HepG2 (cell line): ENCODE results near the gene LBX2. TPM values are rescaled to one million over a fixed set of nuclear protein-coding genes. Genes with fewer than 3 reads are reported as not detected.
A peak's percentile ranks its signal among the peaks of the same experiment; 100 is the strongest.

Source experiments
- ERF ChIP-seq: IDR thresholded peaks from 2 replicates; pipeline ENCODE4 v1.6.1; 2018; ENCODE audit warnings: missing biosample characterization, missing genetic modification reagents
- FLYWCH1 ChIP-seq: sonication (generic); formaldehyde crosslinking; IDR thresholded peaks from 2 replicates; pipeline ENCODE4 v1.8.1; 2023; ENCODE audit warnings: mild to moderate bottlenecking, missing genetic modification reagents
- FOXA1 ChIP-seq, 2 experiments: fragments of 450-650 bp in 1 of 2; sonication (generic) in 1 of 2; formaldehyde crosslinking in 1 of 2; IDR thresholded peaks; 2 replicates each; pipeline versions ENCODE4 v1.4.0 to v1.6.1; 2016 to 2020; ENCODE audit warnings: missing genetic modification reagents in 1 of 2
- HES4 ChIP-seq: sonication (generic); formaldehyde crosslinking; IDR thresholded peaks from 2 replicates; pipeline ENCODE4 v1.9.0; 2021; ENCODE audit warnings: mild to moderate bottlenecking, missing genetic modification reagents, borderline replicate concordance
- KDM3A ChIP-seq: IDR thresholded peaks from 2 replicates; pipeline ENCODE4 v1.6.1; 2018; ENCODE audit warnings: low read depth, missing compliant biosample characterization
- KDM4B ChIP-seq: sonication (generic); formaldehyde crosslinking; IDR thresholded peaks from 2 replicates; pipeline ENCODE4 v1.4.0; 2020; ENCODE audit warnings: missing genetic modification reagents
- LCORL ChIP-seq, 2 experiments: fragments of 450-650 bp in 1 of 2; sonication (generic) in 1 of 2; formaldehyde crosslinking in 1 of 2; IDR thresholded peaks; 2 replicates each; pipeline versions ENCODE4 v1.5.0 to v1.6.1; 2017 to 2020; ENCODE audit warnings: antibody characterized with exemption in 1 of 2, missing genetic modification reagents in 1 of 2
- MAZ ChIP-seq, 2 experiments: sonication (generic) in 1 of 2; formaldehyde crosslinking in 1 of 2; IDR thresholded peaks; 2 replicates each; pipeline versions ENCODE4 v1.5.0 to v1.6.1; 2012 to 2020; ENCODE audit warnings: low read depth in 2 of 2, mild to moderate bottlenecking in 2 of 2, borderline replicate concordance in 1 of 2, improper control_type of control experiment in 1 of 2, low read length in 1 of 2, missing genetic modification reagents in 1 of 2, moderate library complexity in 1 of 2
- TCF7 ChIP-seq: sonication (generic); IDR thresholded peaks from 2 replicates; pipeline ENCODE4 v1.6.1; 2016; ENCODE audit warnings: antibody characterized with exemption, low read depth
- TMF1 ChIP-seq: sonication (generic); formaldehyde crosslinking; IDR thresholded peaks from 2 replicates; pipeline ENCODE4 v1.8.1; 2022; ENCODE audit warnings: low read depth, missing genetic modification reagents
- ZFY ChIP-seq: sonication (generic); formaldehyde crosslinking; IDR thresholded peaks from 2 replicates; pipeline ENCODE4 v1.4.0; 2020; ENCODE audit warnings: missing genetic modification reagents
- ZMAT3 ChIP-seq: sonication (generic); formaldehyde crosslinking; conservative IDR thresholded peaks from 2 replicates; pipeline ENCODE4 v1.7.0; 2021; ENCODE audit warnings: missing genetic modification reagents
- ZMYM2 ChIP-seq: sonication (generic); formaldehyde crosslinking; IDR thresholded peaks from 2 replicates; pipeline ENCODE4 v1.8.0; 2022; ENCODE audit warnings: mild to moderate bottlenecking, missing genetic modification reagents
- ZNF329 ChIP-seq: sonication (generic); formaldehyde crosslinking; IDR thresholded peaks from 2 replicates; pipeline ENCODE4 v1.9.0; 2021; ENCODE audit warnings: low read depth, mild to moderate bottlenecking, missing genetic modification reagents
- ZNF761 ChIP-seq: sonication (generic); formaldehyde crosslinking; conservative IDR thresholded peaks from 2 replicates; pipeline ENCODE4 v1.4.0; 2020; ENCODE audit warnings: mild to moderate bottlenecking, missing genetic modification reagents
- polyA plus RNA-seq, 8 experiments: library from polyadenylated mRNA; depleted of rRNA in 3 of 8; stranded (reverse) in 7 of 8; unstranded in 1 of 8; fragments of >200 nt; fragmentation: Illumina TruSeq in 4 of 8; extraction: Trizol in 4 of 8; gene quantifications; 2 replicates each; pipeline versions ENCODE4 v1.2.1 to v1.2.3, GENCODE V29; 2011 to 2016; ENCODE audit warnings: low read depth in 4 of 8, missing spikeins in 1 of 8, mixed read lengths in 1 of 8; ENCODE audit not compliant: insufficient read depth in 1 of 8
- total RNA-seq, 5 experiments: library from RNA; depleted of rRNA; stranded (reverse); fragments of >200 nt; fragmentation: Illumina TruSeq; extraction: Trizol; gene quantifications; 2 replicates each; pipeline ENCODE4 v1.2.3, GENCODE V29; 2016; ENCODE audit warnings: low read depth in 1 of 5
- TF ChIP-seq, protein P1 (sequence below): sonication (generic); formaldehyde crosslinking; IDR thresholded peaks from 2 replicates; pipeline ENCODE4 v1.8.1; 2023; ENCODE audit warnings: mild to moderate bottlenecking, missing genetic modification reagents
- TF ChIP-seq, protein P2 (sequence below): IDR thresholded peaks from 2 replicates; pipeline ENCODE4 v1.6.1; 2016; ENCODE audit warnings: mild to moderate bottlenecking
- TF ChIP-seq, protein P3 (sequence below), 2 experiments: sonication (generic) in 1 of 2; formaldehyde crosslinking in 1 of 2; IDR thresholded peaks; 2 replicates each; pipeline versions ENCODE4 v1.4.0 to v1.6.1; 2016 to 2020; ENCODE audit warnings: borderline replicate concordance in 1 of 2, low read depth in 1 of 2, mild to moderate bottlenecking in 1 of 2, missing genetic modification reagents in 1 of 2
- TF ChIP-seq, protein P4 (sequence below): sonication (generic); formaldehyde crosslinking; IDR thresholded peaks from 2 replicates; pipeline ENCODE4 v1.4.0; 2020; ENCODE audit warnings: missing genetic modification reagents

Gene LBX2
- total and polyA plus RNA-seq, 2 of the 13 experiments (the other 11 are each of a cell fraction or from before 2014, with no cell fraction given), result 6.4 to 8.1 TPM

DNA sequence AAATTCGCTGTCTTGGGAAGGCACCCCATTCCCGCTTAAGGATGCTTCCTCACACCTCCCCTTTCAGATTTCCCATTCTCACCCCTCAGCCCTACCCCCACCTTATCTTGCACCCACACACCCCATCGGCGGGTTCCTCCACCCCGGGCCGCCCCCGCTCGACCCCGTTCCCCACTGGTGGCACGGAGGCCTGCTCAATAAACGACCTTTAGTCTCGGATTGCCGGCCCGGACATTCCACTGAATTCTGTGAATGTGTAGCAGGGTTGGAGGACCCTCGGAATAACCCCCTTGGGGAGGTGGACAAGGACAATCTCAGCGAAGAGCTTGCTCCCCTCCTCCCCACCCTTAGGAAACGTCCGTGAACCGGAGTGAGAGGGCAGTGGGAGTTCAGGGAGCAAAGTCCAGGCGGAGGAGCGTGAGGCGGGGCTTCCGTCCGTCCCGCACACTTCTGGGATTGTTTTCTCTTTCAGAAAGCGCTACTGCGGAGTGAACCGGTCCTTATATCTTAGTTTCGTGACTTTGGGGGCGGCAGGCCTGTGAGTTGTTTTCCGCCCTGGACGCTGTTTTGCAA lies 2.8 kb upstream of the LBX2 start (continued):
- TF ChIP-seq KDM3A (CRISPR knock-in tag) (0 out of 2 replicates have a peak, but pooled peaks have one; percentile 14), ZNF329 (CRISPR knock-in tag) (no peak), ZNF761 (CRISPR knock-in tag) (peak; percentile 23; the same call in 1 of the 2 replicates), ZMYM2 (no peak), ZMAT3 (0 out of 2 replicates have a peak, but pooled peaks have one; percentile 63), ZFY (peak; percentile 39), TMF1 (0 out of 2 replicates have a peak, but pooled peaks have one; percentile 1), TCF7 (0 out of 2 replicates have a peak, but pooled peaks have one; percentile 11), KDM4B (CRISPR knock-in tag) (no peak), FOXA1 (IDR thresholded peaks at IDR 0.05) (no peak), FOXA1 (CRISPR knock-in tag; IDR thresholded peaks at IDR 0.05) (peak; percentile 30; the same call in 1 of the 2 replicates), ERF (peak; percentile 66; the same call in 1 of the 2 replicates), FLYWCH1 (CRISPR knock-in tag) (0 out of 2 replicates have a peak, but pooled peaks have one; percentile 72), HES4 (CRISPR knock-in tag) (no peak; the same call in 1 of the 2 replicates), MAZ (IDR thresholded peaks at IDR 0.05; ENCODE audit: borderline replicate concordance, low read depth, low read length) (peak; percentile 82; the same call in 1 of the 2 replicates), MAZ (CRISPR knock-in tag; IDR thresholded peaks at IDR 0.05; ENCODE audit: low read depth) (peak; percentile 48; the same call in 1 of the 2 replicates), LCORL (IDR thresholded peaks at IDR 0.05) (peak; percentile 49; the same call in 1 of the 2 replicates), LCORL (CRISPR knock-in tag; IDR thresholded peaks at IDR 0.05) (peak; percentile 36; the same call in 1 of the 2 replicates)
- TF ChIP-seq, protein P1, sequence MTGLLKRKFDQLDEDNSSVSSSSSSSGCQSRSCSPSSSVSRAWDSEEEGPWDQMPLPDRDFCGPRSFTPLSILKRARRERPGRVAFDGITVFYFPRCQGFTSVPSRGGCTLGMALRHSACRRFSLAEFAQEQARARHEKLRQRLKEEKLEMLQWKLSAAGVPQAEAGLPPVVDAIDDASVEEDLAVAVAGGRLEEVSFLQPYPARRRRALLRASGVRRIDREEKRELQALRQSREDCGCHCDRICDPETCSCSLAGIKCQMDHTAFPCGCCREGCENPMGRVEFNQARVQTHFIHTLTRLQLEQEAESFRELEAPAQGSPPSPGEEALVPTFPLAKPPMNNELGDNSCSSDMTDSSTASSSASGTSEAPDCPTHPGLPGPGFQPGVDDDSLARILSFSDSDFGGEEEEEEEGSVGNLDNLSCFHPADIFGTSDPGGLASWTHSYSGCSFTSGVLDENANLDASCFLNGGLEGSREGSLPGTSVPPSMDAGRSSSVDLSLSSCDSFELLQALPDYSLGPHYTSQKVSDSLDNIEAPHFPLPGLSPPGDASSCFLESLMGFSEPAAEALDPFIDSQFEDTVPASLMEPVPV, result 0 out of 2 replicates have a peak, but pooled peaks have one; percentile 9
- TF ChIP-seq, protein P2, sequence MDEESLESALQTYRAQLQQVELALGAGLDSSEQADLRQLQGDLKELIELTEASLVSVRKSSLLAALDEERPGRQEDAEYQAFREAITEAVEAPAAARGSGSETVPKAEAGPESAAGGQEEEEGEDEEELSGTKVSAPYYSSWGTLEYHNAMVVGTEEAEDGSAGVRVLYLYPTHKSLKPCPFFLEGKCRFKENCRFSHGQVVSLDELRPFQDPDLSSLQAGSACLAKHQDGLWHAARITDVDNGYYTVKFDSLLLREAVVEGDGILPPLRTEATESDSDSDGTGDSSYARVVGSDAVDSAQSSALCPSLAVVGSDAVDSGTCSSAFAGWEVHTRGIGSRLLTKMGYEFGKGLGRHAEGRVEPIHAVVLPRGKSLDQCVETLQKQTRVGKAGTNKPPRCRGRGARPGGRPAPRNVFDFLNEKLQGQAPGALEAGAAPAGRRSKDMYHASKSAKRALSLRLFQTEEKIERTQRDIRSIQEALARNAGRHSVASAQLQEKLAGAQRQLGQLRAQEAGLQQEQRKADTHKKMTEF, result peak; percentile 49; the same call in 1 of the 2 replicates
- TF ChIP-seq, protein P3, sequence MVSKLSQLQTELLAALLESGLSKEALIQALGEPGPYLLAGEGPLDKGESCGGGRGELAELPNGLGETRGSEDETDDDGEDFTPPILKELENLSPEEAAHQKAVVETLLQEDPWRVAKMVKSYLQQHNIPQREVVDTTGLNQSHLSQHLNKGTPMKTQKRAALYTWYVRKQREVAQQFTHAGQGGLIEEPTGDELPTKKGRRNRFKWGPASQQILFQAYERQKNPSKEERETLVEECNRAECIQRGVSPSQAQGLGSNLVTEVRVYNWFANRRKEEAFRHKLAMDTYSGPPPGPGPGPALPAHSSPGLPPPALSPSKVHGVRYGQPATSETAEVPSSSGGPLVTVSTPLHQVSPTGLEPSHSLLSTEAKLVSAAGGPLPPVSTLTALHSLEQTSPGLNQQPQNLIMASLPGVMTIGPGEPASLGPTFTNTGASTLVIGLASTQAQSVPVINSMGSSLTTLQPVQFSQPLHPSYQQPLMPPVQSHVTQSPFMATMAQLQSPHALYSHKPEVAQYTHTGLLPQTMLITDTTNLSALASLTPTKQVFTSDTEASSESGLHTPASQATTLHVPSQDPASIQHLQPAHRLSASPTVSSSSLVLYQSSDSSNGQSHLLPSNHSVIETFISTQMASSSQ (IDR thresholded peaks at IDR 0.05; ENCODE audit: low read depth), result no peak
- TF ChIP-seq, protein P3 (CRISPR knock-in tag; IDR thresholded peaks at IDR 0.05; ENCODE audit: borderline replicate concordance), result 0 out of 2 replicates have a peak, but pooled peaks have one; percentile 55
- TF ChIP-seq, protein P4, sequence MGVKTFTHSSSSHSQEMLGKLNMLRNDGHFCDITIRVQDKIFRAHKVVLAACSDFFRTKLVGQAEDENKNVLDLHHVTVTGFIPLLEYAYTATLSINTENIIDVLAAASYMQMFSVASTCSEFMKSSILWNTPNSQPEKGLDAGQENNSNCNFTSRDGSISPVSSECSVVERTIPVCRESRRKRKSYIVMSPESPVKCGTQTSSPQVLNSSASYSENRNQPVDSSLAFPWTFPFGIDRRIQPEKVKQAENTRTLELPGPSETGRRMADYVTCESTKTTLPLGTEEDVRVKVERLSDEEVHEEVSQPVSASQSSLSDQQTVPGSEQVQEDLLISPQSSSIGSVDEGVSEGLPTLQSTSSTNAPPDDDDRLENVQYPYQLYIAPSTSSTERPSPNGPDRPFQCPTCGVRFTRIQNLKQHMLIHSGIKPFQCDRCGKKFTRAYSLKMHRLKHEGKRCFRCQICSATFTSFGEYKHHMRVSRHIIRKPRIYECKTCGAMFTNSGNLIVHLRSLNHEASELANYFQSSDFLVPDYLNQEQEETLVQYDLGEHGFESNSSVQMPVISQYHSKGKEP (CRISPR knock-in tag), result peak; percentile 49; the same call in 1 of the 2 replicates
